HG03175 (cell line): Measurements from ENCODE around the gene FTHL17.

ENCODE experiments used
- ATAC-seq: cut with Tn5 transposase; IDR thresholded peaks from one replicate; pipeline ENCODE4 v1.9.1; 2021; ENCODE audit warnings: mild to moderate bottlenecking, moderate library complexity; ENCODE audit not compliant: unreplicated experiment

FTHL17 gene

DNA sequence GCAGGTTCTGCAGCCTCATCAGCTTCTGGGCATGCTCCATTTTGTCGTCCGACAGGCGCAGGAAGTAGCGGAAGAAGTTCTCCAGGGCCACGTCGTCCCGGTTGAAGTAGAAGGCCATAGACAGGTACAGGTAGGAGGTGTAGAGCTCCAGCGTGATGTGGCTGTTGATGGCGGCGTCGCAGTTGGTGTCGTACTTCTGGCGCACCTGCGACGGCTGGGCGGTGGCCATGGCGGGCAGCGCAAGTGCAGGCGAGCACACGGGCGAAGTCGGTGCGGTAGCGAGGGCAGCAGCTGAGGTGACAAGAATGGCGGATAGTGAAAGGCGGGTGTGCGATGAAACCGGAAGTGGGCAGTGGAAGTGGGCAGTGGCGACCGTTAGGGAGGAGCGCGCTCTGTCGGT lies at the start of gene FTHL17:
TSS of gene FTHL17 (minus strand) at position 317 of the 400 bp plus-strand sequence. CDS start at position 229, 88 bp downstream.
- no peak for ATAC-seq

DNA sequence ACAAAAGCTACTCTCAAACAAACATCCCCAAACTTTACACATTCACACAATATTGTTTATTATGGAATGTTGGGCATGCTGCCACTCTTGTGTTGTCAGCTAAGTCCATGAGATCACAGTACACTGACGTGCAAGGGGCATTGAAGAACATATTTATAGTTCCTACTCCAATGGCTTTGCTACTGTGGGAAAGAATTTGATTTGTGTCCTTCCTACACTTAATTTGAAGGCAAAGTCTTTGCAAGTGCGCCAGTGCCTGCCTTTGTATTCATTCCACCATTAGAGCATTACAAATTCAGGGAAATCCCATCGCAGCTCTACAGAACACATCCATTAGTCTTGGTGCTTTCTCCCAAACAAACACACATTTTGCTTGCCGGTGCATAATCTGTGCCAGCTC lies 45.4 kb upstream of the FTHL17 start:
- ATAC-seq = no peak

DNA sequence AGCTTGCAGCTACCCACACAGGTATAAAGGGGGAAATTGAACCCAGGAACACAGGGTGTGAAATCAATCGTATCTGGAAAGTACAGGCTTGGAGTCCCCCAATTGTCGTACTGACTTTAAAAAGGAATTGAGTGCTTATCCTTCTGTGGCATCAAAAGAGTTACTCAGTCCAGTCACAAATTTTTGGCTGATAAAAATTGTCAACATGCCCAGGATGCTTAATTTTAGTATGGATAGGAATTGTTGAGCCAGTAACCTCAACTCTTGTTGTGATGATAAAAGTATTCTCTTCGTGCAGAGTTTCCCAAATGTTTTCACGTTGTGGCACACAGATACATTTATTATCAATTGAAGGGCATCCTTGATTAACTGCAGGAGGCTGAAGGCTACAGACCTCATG lies 43.6 kb upstream of the FTHL17 start:
- no peak for ATAC-seq

DNA sequence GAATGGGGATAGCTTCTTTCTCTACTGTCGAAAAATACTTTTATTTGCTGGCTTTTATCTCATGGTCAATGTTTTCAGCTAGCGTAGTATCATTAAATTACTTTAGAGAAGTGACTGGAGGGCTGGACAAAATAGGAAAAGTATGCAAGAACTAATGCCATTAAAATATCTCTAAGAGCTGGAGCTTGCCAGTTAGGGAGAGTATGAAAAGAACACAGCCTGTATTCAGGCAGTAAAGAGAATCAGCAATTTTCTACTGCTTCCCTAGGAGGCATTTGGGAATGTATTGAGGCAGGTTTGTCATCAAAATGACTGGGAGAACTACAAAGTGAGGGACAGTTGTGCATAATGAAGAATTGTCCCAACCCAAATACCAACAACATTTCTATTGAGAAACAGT lies 43.0 kb upstream of the FTHL17 start:
- no peak for ATAC-seq

DNA sequence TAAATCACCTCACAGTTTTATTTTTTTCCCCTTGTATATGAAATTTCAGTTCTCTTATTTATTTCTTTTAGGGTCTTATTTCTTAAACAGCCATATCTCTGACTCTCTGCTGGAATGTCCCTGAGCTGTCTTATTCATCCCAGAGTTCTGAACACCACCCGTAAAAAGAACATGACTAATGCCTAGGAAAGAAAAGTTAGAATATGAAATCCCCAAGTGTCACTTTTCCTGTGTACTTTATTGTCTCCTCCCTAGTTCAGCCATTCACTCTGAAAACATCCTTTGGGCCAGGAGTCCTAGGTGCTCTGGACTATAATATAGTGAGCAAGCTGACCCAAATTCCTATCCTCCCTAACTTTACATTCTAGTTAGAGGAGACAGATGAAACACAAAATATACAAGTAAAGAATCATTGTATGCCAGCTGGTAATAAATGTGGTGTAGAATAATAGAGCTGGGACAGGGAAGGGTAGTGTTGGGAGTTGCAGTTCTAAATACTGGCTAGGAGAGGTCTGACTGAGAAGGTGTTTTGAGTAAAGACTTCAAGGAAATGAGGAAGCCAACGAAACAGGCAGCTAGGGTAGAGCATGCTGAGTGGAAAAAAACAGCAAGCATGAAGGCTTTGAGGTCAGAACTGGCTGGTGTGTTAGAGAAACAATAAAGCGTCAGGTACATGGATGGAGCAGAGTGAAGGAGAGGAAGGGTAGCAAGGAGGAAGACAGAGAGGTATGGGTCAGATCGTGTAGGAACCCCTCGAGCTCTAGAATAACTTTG lies 40.6 kb upstream of the FTHL17 start:
- ATAC-seq = no peak

DNA sequence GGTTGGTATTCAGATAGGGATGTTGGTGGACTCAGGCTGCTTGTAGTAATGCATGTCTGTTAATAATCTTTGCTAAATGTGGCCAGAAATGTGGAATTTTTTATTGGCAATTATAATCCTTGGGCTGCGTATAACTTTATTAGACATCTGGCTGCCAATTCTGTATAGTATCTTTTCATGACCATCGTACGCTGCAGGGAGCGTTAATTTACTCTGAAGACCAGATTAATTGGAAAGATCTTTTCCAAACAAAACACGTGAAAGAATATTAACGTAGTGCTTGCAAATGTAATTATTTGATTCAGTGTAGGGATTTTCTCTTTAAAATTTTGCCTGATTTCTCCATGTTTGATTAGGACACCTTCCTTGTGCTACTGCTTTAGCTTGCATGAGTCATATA lies 38.8 kb upstream of the FTHL17 start:
- no peak for ATAC-seq

DNA sequence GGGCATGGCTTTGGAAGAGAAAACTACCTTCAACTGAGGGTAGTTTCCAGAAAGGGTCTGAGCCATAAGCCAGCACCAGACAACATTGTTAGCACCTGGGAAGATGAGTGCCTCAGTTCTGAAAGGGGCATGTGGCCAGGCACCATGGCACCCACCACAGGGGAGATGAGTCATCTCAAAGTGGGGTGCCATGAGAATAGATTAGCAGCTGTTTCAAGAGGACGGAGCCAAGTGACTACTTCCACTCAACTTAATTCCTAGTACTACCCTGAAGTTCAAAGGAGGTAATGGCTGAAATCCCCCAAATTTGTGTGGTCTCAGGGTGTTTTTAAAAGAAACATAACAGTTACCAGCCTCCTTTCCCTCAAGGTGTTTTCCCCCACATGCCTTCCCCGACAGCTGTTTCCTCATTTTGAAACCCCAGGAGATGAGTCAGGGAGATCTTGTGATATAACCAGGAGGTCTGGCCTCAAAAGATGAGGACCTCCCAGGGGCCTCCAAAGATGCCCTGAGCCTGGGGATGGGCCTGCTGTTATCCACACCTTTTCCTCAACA lies 27.8 kb upstream of the FTHL17 start:
- ATAC-seq = peak; percentile 73

DNA sequence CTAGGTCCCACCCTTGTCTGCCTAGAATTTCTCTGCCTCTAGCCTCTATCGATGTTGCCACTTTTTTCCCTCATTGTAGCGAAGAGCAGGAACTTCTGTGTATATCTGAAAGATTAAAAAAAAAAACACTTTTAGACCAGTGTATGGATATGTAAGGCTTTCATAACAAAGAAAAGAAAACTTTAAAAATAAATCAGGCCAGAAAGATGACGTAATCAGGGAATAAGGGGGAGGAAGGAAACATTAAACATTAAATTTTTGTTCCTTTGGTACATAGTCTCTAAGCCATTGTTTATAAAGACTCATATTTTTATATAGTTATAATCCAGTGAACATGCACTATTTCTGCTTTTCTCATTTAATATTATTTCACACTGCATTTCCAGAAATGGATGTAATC lies 26.2 kb upstream of the FTHL17 start:
- no peak for ATAC-seq

DNA sequence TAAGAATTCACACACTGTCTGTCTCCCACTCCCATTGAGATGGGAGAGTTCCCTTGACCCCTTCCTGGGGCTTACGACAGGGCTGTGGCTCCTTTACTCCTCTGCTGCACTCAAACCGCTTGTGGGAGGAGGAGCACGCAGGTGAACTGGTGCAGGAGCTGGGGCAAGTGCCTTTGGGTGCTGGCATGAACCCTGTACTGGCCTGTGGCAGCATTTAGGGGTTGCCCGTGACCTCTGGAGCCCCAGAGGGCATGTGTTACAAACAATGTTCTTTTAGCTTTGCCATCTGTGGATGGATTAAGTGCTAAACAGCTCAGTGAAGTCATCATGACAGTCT lies 21.8 kb upstream of the FTHL17 start:
- ATAC-seq = no peak

DNA sequence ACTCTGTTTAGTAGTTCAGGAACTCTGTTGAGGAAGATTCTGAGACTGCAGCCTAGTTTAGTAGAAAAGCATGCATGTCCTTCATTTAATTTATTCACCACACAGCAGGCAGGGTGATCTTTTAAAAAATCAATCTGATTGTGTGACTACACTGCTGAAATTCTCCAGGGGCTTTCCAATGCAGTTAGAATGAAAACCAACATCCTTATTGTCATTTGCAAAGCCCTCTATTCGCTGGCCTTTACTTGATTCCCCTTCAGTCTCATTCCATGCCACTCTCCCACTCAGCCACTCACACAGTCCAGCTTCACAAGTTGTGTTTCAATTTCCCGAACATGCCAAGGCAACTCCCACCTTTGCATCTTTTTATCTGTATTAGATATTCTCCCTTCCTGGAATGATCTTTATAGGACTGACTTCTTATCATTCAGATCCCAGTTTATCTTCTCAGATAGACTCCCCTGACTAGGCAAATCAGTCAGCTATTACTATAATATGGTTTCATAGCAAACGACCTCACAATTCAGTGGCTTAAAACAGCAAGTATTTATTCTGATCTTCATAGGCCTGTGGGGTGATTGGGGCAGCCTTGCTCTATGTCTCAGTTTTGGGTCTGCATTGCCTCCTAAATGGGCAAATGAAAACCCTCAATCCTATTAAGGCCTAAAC lies 21.3 kb upstream of the FTHL17 start:
- ATAC-seq = no peak

DNA sequence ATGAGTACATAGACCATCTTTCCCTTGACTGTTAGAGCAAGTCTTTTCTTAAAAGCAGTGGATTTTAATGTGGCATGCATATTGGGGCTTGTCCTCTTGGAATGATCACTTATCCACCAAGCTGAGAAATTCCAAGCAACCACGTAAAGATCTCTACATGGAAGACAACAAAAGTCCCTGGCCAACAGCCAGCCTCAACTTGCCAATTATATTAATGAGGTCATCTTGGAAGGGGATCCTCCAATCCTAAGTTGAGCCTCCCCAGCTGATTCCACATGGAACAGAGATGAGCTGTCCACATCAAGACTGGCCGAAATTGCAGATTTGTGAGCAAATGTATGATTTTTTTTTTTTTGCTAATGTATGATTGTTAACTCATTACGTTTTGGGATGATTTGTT lies 20.6 kb upstream of the FTHL17 start:
- no peak for ATAC-seq

DNA sequence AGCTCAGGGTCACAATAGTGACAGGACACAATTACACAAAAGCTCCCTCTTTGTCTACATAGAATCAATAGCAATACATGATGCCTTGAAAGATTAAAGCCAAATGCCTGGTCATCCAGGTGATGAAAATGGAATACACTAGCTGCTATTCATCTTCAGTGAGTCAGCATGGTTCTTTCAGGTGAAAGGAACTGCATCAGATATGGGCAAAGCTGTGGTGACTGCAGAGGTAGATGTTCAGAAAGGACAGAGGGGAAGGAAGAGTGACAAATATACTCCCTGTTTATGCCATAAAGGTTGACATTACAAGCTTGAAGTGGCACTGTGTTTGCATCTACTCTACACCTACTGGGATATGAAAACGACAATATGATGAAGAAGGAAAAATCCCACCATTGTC lies 20.0 kb upstream of the FTHL17 start:
- no peak for ATAC-seq

DNA sequence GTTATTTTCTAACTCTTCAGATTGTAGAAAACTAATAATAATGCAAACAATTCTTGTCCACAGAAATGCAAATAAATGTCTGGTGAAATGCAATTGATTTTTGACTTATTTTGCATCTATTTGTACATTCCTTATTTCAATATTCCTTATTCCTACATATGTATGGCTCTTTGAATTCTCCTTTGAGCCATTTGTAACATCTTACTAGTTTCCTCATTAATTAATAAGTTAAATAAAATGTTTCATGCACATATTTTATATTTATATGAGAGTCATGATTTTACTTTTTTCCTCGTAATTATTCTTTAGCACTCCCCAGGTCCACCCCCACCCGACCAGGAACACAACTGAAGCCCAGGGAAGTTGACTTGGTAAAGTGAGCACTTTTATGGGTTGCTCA lies 2.7 kb upstream of the FTHL17 start:
- ATAC-seq = no peak

DNA sequence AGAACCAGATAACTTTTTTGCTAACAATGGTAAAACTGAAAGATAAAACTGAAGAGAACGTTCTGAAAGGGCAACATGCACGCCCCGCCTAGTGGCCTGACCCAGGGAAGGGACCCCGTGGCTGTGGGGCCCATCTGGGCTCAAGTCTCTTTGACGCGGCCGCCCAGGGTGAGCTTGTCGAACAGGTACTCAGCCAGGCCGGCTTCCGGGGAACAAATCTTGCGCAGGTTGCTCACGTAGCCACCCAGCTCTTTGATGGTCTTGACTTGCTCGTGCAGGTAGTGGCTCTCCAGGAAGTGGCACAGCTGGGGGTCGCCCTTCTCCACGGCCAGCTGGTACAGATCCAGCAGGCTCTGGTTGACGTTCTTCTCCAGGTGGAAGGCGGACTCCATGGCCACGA lies 579 bp downstream of the FTHL17 start:
- no peak for ATAC-seq

DNA sequence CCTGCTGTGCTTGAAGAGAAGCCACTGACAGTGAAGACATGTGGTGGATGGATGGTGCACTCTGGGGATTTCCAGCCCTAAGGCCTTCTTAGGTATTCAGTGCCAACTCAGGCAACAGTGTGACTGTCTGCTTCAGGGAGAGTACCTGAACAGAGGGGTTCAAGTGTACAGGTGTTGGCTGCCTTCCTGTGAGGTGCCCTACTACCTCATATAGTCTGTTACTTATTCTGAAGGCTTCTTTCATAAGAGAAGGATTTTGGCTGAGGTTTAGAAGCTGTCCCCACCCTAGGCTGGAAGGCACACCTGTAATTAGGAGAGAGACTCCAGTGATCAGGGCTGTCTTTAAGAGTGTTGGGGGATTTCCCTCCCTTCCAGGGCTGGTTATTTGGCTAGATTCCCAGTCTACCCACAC lies 1.8 kb downstream of the FTHL17 start:
- peak; percentile 58 for ATAC-seq

DNA sequence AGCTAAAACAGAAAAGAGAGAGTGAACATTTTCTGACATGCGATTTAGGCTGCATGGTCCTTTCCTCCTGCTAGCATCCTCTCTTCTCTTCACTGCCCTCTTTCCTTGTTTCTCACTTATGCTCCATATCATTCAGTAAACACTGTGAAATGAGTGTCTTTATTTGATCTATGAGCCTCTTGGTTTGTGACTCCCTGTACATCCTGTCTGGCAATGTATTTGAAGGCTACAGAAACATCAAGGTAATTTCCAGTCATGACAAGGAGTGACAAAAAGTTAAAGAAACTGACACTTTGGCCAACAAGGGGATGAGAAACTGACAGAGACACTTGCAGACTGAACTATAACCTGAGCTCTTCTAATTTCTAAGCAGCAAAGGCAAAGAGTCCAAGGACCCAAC lies 8.7 kb downstream of the FTHL17 start:
- ATAC-seq = no peak

DNA sequence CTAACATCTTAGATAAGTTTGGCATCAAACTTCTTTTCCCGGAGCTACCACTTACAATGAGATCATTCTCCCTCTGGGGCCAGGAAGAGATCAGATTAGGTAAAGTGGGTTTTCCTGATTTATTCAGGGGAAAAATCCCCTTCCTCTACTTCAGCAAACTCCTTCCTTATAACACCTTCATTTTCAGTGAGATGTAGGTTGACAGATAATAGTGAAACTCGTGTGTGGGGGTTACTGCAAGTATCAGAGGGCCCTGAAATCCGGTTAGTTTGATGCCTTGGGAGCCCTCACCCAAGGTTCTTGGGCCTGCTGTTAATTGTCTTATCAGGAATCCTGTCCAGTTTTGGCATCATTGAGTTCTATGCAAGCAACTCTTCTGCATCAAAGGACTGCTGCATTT lies 10.8 kb downstream of the FTHL17 start:
- peak; percentile 73 for ATAC-seq

DNA sequence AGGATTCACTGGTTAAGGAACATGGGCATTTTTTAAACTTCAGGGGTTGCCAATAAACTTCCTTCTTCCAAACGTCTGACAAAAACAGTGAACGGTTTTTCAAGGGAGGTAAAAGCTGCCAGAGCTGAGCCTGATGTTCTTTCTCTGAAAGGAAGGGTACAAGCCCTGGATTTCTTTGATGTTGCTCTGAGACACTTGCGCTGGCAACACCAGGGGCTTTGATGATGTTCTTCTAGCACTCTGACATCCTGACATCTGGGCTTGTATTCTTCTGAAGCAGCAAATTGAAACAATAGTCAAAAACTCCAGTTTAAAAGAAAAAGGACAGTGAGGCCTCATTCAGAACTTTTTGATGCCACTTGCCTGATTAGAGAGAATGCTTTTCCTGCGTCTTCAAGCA lies 11.8 kb downstream of the FTHL17 start:
- ATAC-seq = no peak

DNA sequence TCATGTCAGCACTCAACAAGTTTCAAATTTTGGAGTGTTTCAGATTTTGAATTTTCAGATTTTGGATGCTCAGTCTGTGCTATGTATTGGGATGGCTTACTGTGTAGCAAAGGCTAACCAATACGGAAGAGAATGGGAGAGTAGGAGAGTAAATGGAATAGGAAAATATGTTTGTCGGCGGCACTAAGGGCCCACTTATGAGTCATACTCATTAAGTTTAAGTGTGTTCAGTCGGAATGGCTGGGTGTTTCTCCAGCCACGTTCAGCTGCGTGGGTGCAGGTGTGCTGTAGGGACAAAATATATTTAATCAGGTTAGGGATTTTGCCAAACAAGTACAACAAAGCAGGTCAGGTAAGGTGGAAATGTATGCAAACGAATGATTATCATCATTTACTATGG lies 13.6 kb downstream of the FTHL17 start:
- no peak for ATAC-seq

DNA sequence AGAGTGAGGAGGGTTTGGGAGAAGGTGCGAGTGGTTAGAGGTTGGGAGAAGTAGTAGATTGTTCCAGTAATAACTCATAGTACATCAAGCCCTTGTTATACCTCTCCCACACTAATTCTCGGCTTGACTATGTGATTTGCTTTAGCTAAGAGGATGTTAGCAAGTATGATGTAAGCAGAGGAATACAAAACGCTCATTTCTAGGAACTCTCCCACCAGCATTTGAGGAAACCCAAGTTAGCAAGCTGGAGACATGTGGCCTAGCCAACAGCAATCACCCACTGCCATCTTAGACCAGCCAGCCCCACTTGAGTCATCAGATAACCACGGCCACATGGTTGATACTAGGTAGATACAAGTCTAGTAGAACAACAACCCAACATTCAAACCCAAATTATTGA lies 14.2 kb downstream of the FTHL17 start:
- no peak for ATAC-seq

DNA sequence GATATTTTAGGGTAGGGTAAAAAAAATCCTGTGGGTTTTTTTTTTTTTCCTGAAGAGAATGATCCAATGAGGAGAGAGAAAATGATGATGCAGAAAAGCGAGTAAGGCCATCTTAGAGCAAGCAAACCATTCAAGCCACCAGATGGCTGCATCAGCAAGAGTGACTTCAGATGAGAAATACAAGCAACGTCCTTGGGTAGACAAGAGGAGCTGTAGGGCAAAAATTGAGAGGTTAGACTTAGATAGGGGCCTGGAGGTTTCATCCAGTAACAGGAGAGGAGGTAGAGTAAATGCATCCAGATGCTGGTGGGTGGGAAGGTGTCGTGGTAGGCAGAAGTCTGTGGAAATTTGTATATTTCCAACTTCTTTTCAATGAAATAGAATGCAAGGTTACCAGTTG lies 14.6 kb downstream of the FTHL17 start:
- ATAC-seq = no peak

DNA sequence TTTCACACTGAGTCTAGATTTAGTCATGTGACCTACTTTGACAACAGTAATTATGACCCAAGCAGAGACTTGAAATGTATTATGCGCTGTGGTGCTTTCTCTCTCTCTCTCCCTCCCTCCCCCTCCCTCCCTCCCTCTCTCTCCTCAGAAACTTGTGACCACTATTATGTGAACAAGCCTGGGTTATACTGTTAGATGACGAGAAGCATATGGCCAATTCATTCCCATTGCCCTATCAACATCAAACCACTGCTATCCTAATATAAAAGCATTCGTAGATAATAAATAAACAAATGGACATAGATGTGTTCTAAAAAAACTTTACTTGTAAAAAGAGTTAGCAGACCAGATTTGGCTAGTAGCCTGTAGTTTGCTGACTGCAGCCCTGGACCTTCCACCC lies 18.2 kb downstream of the FTHL17 start:
- ATAC-seq = no peak

DNA sequence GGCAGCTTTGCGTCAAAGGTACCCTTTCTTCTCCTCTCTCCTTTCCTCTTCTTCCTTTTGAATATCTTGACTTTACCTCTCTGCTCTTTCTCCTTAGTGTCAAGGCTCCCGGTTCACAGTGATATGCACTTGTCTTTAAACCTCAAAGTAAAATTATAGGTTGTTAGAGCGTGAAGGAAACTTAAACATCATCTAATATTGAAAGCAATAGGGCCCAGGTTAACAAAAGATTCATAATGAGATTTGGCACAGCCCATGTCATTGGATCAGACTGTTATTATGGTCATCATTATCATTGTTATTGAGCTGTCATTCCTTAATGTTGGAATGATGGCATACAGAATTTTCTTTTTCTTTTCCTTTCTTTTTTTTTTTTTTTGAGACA lies 32.5 kb downstream of the FTHL17 start:
- ATAC-seq = no peak
